Motor neuron (in vitro differentiated cells): Measurements from ENCODE around the gene RAB11A. TPM values are rescaled to one million over a fixed set of nuclear protein-coding genes. Genes with fewer than 3 reads are reported as not detected.
A peak's percentile ranks its signal among the peaks of the same experiment; 100 is the strongest.
"Not testable (repeated sequence)": the region's sequence is repeated elsewhere in the genome, so short reads cannot be mapped to it uniquely, and the experiment has no call there.

Experiments
- ATAC-seq, 8 experiments: fragments of 200-7000 bp; cut with Tn5 transposase; replicated peaks in 6 of 8; 2 replicates each; pipeline ENCODE4 v1.8.0; 2021; ENCODE audit warnings: mild to moderate bottlenecking in 8 of 8, moderate library complexity in 8 of 8
- H3K27ac ChIP-seq, 2 donors: fragments of 250-450 bp; sonication (Bioruptor Pico); 2 replicates each; pipeline ENCODE4 v1.9.0; 2021; ENCODE audit warnings: antibody characterized with exemption in 2 of 2, mild to moderate bottlenecking in 2 of 2, moderate library complexity in 1 of 2
- H3K4me1 ChIP-seq, 2 donors: fragments of 250-450 bp; sonication (Bioruptor Pico); replicated peaks in 1 of 2; 2 replicates each; pipeline ENCODE4 v1.6.1; 2021; ENCODE audit warnings: antibody characterized with exemption in 2 of 2, mild to moderate bottlenecking in 2 of 2, moderate library complexity in 1 of 2
- H3K4me3 ChIP-seq, 5 donors: fragments of 250-450 bp; sonication (Bioruptor Pico); 2 replicates each; pipeline ENCODE4 v1.9.0; 2021; ENCODE audit warnings: antibody characterized with exemption in 5 of 5, mild to moderate bottlenecking in 5 of 5, moderate library complexity in 4 of 5
- WGBS, 10 experiments: fragments of 450-650 bp; shearing (Covaris generic); methylation state at CpG; one replicate each; pipeline ENCODE4 v1.0.0; 2022; 5-methylcytosine and 5-hydroxymethylcytosine counted together
- in situ Hi-C, 9 experiments: fragments of 400-800 bp; cut with MboI; loops; one replicate each; pipeline ENCODE4 v1.15.0; 2021; ENCODE audit warnings: low sequenced_read_pairs in 9 of 9, low pct_unique_long_range_greater_than_20kb in 2 of 9; ENCODE audit not compliant: unreplicated experiment in 9 of 9
- total RNA-seq, 8 experiments: library from RNA; unstranded; fragments of 300-600 nt; gene quantifications; 2 replicates each; pipeline versions ENCODE4 v1.2.3 to v1.2.4, GENCODE V29; 2022

Gene RAB11A
- total RNA-seq, 8 experiments from 2014 or later: 111 to 174 (median 164) TPM

- in situ Hi-C loops: no loop called here
- ATAC-seq: peak in 3 of 8 experiments; percentile 54 to 84 (median 74)
- H3K4me3 ChIP-seq: no peak overlapping the region
- no peaks in the 10 kb centered on the region for H3K4me1 ChIP-seq
- 42 to 100% (median 79%) methylated on average over 1 to 5 of the region's 5 CpGs for WGBS, 10 experiments
- no peak overlapping the region for H3K27ac ChIP-seq
Measured at GRCh38 chr15:65857718-65858402, 11.4 kb upstream of the RAB11A start.

- Histone ChIP-seq H3K27ac (no peak overlapping the region), H3K4me1 (no peaks in the 10 kb centered on the region), H3K4me3 (no peak overlapping the region)
- WGBS, 10 experiments: 0 to 50% (median 33%) methylated on average over 1 of the region's 1 CpG; no CpG with 5 or more reads in 7 of the 10 experiments
- peak in 5 of 8 experiments; percentile 25 to 83 (median 70) for ATAC-seq
- in situ Hi-C loops: no loop called here
Measured at GRCh38 chr15:65862682-65863081, 6.6 kb upstream of the RAB11A start.

DNA sequence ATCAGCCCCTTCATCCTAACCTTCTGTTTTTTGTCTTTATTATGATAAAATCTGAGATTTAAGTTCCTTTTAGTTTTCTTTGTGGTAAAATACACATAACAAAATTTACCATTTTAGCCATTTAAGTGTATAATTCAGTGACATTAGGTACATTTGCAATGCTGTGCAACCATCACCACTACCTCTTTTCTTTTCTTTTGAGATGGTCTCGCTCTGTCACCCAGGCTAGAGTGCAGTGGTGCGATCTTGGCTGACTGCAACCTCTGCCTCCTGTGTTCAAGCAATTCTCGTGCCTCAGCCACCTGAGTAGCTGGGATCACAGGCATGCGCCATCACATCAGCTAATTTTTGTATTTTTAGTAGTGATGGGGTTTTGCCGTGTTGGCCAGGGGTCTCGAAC, 6.2 kb upstream of the RAB11A start:
- no peak for ATAC-seq
- in situ Hi-C loops: no loop called here
- Histone ChIP-seq H3K4me3 (no peak overlapping the region), H3K4me1 (no peaks in the 10 kb centered on the region), H3K27ac (no peak overlapping the region)
- 67 to 100% (median 94%) methylated on average over 1 to 4 of the region's 6 CpGs; no CpG with 5 or more reads in 1 of the 10 experiments for WGBS, 10 experiments

- H3K4me1 ChIP-seq: peaks cover 0 to 6% of the 10 kb centered on the region in 2 donors
- no peak overlapping the region for H3K4me3 ChIP-seq
- 77 to 100% (median 92%) methylated on average over 1 to 3 of the region's 3 CpGs; no CpG with 5 or more reads in 2 of the 10 experiments for WGBS, 10 experiments
- no peak for ATAC-seq
- in situ Hi-C loops: no loop called here
- no peak overlapping the region for H3K27ac ChIP-seq
Measured at GRCh38 chr15:65867244-65867643, 2.0 kb upstream of the RAB11A start.

- in situ Hi-C loops, H3K4me1 ChIP-seq, H3K4me3 ChIP-seq, H3K27ac ChIP-seq, ATAC-seq: not testable (repeated sequence)
- WGBS, 10 experiments: 86 to 100% (median 95%) methylated on average over 1 to 6 of the region's 6 CpGs; no CpG with 5 or more reads in 2 of the 10 experiments
Measured at GRCh38 chr15:65867933-65868332, 1.4 kb upstream of the RAB11A start.

- 40 to 90% (median 63%) methylated on average over 2 to 9 of the region's 11 CpGs for WGBS, 10 experiments
- Histone ChIP-seq H3K4me3 (peak overlapping the region; percentile 67 to 86 (median 80)), H3K27ac (peak overlapping the region; percentile 95 to 97), H3K4me1 (peaks cover 0 to 6% of the 10 kb centered on the region in 2 donors)
- in situ Hi-C loops: no loop called here
- ATAC-seq: no peak
Measured at GRCh38 chr15:65868546-65869125, 655 bp upstream of the RAB11A start.

GRCh38 chr15:65869954-65870871, 922 bp downstream of the RAB11A start:
- ATAC-seq: peak; percentile 1 to 16 (median 3)
- H3K4me1 ChIP-seq: peaks cover 0 to 6% of the 10 kb centered on the region in 2 donors
- in situ Hi-C loops: no loop called here
- H3K27ac ChIP-seq: peak overlapping the region; percentile 95 to 97
- peak overlapping the region; percentile 67 to 86 (median 80) for H3K4me3 ChIP-seq
- 0 to 10% (median 1%) methylated on average over 2 to 14 of the region's 43 CpGs; no CpG with 5 or more reads in 2 of the 10 experiments for WGBS, 10 experiments

- WGBS, 10 experiments: 0 to 88% (median 31%) methylated on average over 1 to 2 of the region's 2 CpGs; no CpG with 5 or more reads in 1 of the 10 experiments
- Histone ChIP-seq H3K4me3 (peak overlapping the region; percentile 67 to 86 (median 80)), H3K27ac (peak overlapping the region; percentile 95 to 97), H3K4me1 (peaks cover 0 to 6% of the 10 kb centered on the region in 2 donors)
- in situ Hi-C loops: no loop called here
- peak in 3 of 8 experiments; percentile 5 to 11 (median 8) for ATAC-seq
Measured at GRCh38 chr15:65870889-65871533, 1.7 kb downstream of the RAB11A start.

GRCh38 chr15:65871886-65872285, 2.6 kb downstream of the RAB11A start:
- ATAC-seq, H3K27ac ChIP-seq, in situ Hi-C loops, H3K4me1 ChIP-seq, H3K4me3 ChIP-seq: not testable (repeated sequence)
- 66 to 100% (median 88%) methylated on average over 1 to 5 of the region's 9 CpGs; no CpG with 5 or more reads in 3 of the 10 experiments for WGBS, 10 experiments

- H3K4me3 ChIP-seq, H3K4me1 ChIP-seq, H3K27ac ChIP-seq, ATAC-seq, in situ Hi-C loops: not testable (repeated sequence)
- WGBS, 10 experiments: 33 to 100% (median 97%) methylated on average over 1 to 5 of the region's 5 CpGs; no CpG with 5 or more reads in 3 of the 10 experiments
Measured at GRCh38 chr15:65872596-65872995, 3.3 kb downstream of the RAB11A start.

DNA sequence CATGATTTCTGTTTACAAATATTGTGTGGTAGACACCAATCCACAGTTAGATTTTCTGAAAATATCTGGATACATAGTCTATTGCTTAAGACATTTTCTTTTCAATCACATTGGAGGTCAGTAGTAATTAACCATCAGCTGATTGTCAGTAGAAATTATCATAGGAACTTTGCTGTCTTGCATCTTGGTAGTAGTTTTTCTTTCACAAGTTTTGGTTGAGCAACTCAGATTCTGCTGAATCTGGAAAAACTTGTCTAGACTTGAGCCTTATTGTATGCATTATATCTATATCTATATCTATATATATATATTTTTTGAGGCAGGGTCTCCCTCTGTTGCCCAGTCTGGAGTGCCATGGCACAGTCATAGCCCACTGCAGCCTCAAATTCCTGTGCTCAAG, 4.0 kb downstream of the RAB11A start:
- in situ Hi-C loops: no loop called here

DNA sequence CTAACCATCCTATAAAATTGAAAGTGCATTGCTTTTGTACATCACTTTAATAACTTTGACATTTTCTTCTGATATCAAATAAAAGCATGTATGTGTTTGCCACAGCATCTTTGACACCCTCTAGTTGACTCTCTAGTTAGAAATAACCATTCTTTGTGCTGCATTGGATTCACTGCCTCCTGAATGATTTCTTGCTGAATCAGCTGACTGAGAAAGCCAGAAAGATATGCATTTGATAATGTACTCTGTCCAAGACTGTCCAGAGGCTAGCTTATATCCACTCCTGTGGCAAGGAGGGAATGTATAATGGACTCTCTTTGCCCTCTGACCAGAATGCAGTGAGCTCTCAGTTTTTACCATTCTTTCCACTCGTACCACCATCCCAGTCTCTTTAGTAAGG, 6.2 kb downstream of the RAB11A start:
- no peak overlapping the region for H3K4me3 ChIP-seq
- peak in 1 of 8 experiments; percentile 17 for ATAC-seq
- in situ Hi-C loops: no loop called here
- H3K27ac ChIP-seq: no peak overlapping the region
- 60 to 100% (median 100%) methylated on average over 1 of the region's 1 CpG; no CpG with 5 or more reads in 1 of the 10 experiments for WGBS, 10 experiments
- peaks cover 0 to 6% of the 10 kb centered on the region in 2 donors for H3K4me1 ChIP-seq

More for the DNA sequence above, 4.0 kb downstream of the RAB11A start:
- Histone ChIP-seq H3K4me1 (peaks cover 0 to 6% of the 10 kb centered on the region in 2 donors), H3K4me3 (no peak overlapping the region), H3K27ac (no peak overlapping the region)
- ATAC-seq: no peak
